Measurements from ENCODE around the gene KCNG3.
"Not testable (repeated sequence)": the region's sequence is repeated elsewhere in the genome, so short reads cannot be mapped to it uniquely, and the experiment has no call there.

KCNG3 gene

DNA sequence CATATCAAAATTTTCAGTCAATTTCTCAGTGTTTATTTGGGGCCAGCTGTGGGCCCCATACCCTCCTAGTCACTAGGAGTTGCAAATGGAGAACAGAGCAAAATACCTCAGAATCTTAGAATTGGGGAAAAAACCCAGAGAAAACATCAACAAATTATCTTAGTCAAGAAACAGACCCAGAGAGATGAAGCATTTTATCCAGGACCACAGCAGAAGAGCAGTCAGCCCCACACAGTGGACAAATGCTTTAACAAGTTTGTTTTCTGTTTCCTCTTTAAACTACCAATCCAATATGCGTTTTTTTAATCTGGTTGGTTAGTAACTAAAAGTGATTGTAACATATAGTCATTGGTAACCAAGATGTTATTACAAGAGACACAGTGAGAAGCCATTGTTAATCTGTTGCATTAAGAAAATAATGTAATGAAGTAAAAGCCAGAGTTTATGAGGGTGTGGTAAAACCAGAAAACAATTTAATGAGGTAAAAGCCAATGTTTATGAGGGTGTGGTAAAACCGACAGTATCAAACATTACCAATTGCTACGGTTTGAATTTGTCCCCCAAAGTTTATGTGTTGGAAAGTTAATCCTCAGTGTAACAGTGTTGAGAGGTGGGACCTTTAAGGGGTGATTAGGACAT, 72.1 kb downstream of the KCNG3 start:
- no peak for DNase-seq

DNA sequence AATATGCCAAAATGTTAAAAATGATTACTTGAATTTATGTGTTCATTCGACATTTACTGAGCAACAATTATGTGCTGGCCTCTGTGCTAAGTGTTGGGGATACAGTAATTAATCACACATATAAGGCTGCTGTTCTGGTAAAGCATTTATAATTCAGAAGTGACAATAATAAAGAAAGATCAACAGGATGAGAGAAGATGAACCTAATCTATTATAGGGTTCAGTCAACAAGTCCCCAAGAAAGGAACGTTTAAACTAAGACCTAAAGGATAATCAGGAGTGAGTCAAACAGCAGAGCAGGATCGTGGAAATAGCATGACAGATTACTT, 72.7 kb downstream of the KCNG3 start:
- DNase-seq, result no peak

DNA sequence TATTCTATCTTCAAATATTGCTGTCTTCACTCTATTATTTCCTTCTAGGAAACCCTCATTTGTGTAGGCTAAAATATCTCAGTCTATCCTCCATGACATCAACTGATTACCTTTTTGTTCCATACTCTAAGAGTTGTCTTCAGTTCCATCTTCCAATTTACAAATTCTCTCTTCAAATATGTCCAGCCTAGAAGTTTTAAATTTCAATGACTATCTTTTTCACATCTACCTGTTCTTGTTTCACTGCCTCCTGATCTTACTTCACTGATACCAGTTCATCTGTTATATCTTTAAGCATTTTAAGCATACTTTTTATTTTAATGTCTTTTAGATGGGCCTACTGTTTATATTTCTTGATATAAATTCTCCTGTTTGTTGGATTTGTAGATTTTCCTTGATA, 79.1 kb downstream of the KCNG3 start:
- no peak for DNase-seq

DNA sequence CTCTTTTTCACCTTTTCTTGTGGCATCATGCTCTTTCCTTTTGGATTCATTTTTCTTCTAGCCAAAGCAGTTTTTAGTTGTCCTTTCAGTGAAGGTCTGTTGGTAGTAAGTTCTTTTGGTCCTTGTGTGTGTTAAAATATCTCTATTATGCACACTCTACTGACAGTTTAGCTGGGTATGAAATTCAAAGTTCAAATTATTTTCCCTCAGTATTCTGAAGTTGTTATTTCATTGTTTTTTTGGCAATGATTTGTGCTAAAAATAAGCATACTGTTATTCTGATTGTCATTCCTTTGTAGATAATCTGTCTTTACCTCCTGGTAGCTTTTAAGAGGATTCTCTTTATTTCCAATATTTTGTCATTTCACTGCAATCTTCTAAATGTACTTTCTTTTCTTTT, 79.6 kb downstream of the KCNG3 start:
- no peak for DNase-seq

DNA sequence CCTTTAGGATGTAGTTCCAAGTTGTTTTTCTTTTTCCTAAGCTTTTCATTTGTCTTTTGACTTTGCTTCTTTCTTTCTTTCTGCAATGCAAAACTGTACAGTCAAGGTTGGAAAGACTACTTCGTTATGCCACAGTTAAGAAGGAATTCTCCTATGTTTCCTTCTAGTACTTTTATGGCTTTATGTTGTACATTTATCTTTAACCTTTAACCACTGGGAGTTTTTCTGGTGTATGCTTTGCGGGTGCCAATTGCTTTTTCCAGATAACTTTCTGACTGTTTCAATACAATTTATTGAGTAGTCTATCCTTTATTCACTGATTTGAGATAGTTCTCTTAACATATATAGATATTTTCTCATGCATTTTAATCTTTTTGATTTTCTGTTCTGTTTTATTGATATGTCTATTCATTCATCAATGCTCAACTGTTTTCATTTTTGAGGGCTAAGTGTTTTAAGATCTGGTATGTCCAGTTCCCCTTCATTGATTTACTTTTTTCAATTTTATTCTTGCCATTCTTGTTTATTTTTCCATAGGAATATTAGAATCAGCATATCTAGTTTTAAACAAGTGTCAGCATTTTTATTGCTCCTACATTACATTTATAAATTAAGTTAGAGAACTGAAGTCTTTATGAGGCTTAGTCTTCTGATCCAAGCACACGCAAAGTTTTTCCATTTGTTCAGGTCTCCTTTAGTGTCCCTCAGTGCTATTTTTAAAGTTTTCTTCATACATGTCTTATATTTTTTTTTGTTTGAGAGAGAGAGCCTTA, 82.9 kb downstream of the KCNG3 start:
- DNase-seq, result no peak

DNA sequence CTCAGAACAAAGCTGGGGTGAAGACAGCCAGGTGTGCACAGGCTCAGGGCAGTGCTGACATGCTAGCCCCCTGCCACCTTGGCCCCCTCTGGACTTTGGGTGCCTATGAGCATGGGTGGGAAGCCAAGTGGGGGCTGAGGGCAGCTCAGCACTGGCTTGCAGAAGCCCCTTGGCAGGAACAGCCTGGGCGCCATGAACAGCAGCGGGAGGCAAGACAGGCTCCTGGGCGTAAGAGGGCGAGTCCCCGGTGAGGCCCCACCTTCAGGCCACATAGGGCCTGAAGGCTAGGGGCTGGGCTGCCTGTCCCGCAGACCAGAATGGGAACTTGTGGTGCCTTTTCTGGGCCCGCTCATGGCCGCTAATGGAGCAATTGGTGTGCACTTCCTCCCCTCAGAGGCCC, 85.8 kb downstream of the KCNG3 start:
- no peak for DNase-seq

DNA sequence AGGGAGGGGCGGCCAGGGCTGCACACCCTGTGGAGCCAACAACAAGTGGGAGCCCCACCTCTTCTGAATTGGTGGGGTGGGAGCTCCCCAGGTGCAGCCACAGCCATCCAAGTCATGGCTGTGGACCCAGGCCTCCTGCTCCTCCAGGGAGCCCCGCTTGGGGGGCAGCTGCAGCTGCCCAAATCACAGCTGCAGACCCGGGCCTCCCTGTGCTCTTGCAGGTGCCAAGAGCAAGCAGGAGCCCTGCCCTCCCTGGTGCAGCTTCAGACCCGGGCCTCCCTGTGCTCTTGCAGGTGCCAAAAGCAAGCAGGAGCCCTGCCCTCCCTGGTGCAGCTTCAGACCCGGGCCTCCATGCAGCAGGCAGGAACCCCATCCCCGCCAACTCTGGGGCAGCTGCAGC, 86.3 kb downstream of the KCNG3 start:
- DNase-seq, result no peak

DNA sequence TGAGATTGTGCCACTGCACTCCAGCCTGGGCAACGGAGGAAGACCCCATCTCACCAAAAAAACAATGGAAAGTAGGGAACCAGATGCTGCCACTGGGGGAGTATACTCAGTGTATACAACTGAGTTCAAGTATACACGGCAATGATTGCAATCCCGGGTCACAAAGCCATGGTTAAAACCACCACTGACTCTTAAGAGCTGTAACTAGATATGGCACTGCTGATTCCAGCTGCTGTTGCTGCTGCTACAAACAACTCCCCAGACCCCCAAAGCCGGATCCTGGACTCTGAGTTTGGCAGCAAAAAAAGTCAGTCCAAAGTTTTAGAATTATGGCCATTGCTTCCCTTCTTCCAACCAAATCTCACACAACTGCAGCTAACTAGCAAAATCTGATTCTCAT, 89.1 kb downstream of the KCNG3 start:
- DNase-seq, result no peak

DNA sequence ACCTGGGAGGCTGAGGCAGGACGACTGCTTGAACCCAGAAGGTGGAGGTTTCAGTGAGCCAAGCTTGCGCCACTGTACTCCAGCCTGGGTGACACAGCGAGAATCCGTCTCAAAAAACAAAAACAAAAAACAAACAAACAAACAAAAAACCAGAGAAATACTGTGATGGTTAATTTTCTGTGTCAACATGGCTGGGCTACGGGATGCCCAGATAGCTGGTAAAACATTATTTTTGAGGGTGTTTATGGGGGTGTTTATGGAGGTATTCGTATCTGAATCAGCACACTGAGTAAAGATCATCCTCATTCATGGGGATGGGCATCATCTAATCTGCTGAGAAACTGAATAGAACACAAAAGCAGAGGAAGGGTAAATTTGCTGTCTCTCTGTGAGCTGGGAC, 92.0 kb downstream of the KCNG3 start:
- no peak for DNase-seq

DNA sequence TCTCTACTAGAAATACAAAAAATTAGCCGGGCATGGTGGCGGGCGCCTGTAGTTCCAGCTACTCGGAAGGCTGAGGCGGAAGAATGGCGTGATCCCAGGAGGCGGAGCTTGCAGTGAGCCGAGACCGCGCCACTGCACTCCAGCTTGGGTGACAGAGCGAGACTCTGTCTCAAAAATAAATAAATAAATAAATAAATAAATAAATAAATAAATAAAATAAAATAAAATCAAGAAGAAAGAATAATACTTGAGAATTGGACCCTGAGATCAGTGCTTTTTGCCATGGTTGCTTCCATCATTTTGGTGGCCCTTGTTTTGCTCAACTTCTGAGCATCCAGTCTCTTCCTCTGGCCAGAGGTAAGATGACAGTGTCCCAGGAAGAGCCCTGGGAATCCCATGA, 95.7 kb downstream of the KCNG3 start:
- not testable (repeated sequence) for DNase-seq

DNA sequence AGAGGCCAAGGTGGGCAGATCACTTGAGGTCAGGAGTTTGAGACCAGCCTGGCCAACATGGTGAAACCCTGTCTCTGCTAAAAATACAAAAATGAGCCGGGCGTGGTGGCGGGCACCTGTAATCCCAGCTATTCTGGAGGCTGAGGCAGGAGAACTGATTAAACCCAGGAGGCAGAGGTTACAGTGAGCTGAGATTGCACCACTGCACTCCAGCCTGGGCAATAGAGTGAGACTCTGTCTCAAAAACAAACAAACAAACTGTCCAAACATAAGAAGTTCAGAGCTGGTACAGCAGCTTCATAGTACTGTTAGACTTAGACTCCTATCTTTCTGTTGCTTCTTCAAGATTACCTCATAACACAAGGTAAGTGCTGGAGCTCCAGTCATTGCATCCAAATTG, 100.5 kb downstream of the KCNG3 start:
- DNase-seq, result not testable (repeated sequence)

DNA sequence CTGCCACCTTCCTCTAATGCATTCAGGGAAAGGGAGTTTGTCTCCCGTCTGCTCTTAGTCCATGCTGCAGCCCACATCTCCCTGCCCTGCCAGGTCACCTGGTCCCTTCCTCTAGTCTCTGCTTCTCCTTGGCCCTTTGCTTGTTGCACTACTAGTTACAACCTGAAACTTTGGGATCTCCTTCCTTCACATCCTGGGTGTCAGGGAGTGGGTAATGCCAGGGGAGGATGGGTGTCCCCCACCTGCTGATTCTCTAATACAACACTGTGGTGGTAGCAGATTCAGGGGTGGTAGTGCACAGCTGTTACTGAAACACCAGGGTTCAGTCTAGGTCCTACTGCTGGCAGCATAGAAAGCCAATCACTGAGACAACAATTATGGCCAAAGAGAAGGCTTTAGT, 101.6 kb downstream of the KCNG3 start:
- DNase-seq, result no peak

Measured in CD4-positive, alpha-beta T cell treated with Interferon gamma for 1 hour (primary cell).